ENCODE measurements around the gene LHFPL4.

Gene LHFPL4

GRCh38 chr3:9474482-9474881, 79.1 kb downstream of the LHFPL4 start:
- no peak for DNase-seq (ENCODE audit: low read depth, low spot score)

- no peak for DNase-seq (ENCODE audit: low read depth, low spot score)
These were observed 80.0 kb downstream of the LHFPL4 start for GRCh38 chr3:9473496-9474065.

- DNase-seq (ENCODE audit: low read depth, low spot score): no peak
These were observed 83.6 kb downstream of the LHFPL4 start for GRCh38 chr3:9469986-9470385.

GRCh38 chr3:9468460-9468859, 85.2 kb downstream of the LHFPL4 start:
- DNase-seq (ENCODE audit: low read depth, low spot score): no peak

GRCh38 chr3:9467451-9467850, 86.2 kb downstream of the LHFPL4 start:
- no peak for DNase-seq (ENCODE audit: low read depth, low spot score)

GRCh38 chr3:9455596-9456131, 98.0 kb downstream of the LHFPL4 start:
- DNase-seq (ENCODE audit: low read depth, low spot score): no peak

GRCh38 chr3:9452417-9452816, 101.2 kb downstream of the LHFPL4 start:
- DNase-seq (ENCODE audit: low read depth, low spot score): no peak

- DNase-seq (ENCODE audit: low read depth, low spot score): no peak
These were observed 102.6 kb downstream of the LHFPL4 start for GRCh38 chr3:9450991-9451390.

- no peak for DNase-seq (ENCODE audit: low read depth, low spot score)
These were observed 103.5 kb downstream of the LHFPL4 start for GRCh38 chr3:9450126-9450525.

- no peak for DNase-seq (ENCODE audit: low read depth, low spot score)
These were observed 105.0 kb downstream of the LHFPL4 start for GRCh38 chr3:9448643-9449042.
